Measurements from ENCODE around the gene MAML2. TPM values are rescaled to one million over a fixed set of nuclear protein-coding genes. Genes with fewer than 3 reads are reported as not detected.

Gene MAML2
- total and polyA plus RNA-seq, 10 donors = 2.7 to 43.4 (median 27.2) TPM

DNA sequence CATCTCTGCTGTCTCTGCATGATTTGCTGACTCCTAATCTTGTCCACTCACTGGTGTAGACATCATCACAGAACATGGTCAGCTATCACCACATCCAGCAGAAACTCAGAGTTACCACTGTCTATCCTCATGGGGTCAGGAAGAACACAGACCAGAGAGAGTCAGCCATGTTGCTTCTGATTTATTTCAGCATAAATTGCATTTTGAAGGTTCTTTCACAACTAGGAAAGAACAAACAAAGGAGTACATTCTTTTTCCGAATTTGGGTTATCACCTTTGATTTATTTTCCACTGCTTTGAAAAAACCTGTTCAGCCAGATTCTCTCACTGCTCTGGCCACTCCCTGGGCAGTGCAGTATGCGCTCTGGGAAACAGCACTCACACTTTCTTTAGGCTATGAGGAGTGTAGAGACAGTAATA is 247.1 kb downstream of the MAML2 start:
- H3K27ac ChIP-seq = no peak overlapping the region
- 73 to 86% (median 82%) methylated on average over 2 of the region's 2 CpGs for WGBS, 5 donors

DNA sequence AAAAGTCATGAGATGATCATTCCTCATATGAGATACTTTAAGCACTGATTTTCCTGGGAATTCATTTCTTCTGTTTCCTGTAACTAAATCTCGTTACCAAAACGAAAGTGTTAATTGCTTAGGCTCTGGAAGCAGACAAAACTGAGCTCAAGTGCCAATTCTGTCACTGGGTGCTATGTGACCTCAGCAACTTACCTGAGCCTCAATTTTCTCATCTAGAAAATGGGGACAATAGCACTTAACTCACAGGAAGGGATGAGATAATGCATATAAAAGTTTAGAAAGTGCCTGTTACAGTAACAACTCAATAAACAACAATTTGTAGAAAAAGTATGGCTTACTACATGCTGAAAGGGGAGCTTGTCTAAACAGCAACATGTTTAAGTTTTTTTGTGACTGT is 248.8 kb downstream of the MAML2 start:
- H3K9me3 ChIP-seq = no peaks in the 10 kb centered on the region
- no peak for TF ChIP-seq POLR2AphosphoS5 (IDR thresholded peaks at IDR 0.05)
- TF ChIP-seq POLR2A (IDR thresholded peaks at IDR 0.05) = no peak
- TF ChIP-seq, protein P1, sequence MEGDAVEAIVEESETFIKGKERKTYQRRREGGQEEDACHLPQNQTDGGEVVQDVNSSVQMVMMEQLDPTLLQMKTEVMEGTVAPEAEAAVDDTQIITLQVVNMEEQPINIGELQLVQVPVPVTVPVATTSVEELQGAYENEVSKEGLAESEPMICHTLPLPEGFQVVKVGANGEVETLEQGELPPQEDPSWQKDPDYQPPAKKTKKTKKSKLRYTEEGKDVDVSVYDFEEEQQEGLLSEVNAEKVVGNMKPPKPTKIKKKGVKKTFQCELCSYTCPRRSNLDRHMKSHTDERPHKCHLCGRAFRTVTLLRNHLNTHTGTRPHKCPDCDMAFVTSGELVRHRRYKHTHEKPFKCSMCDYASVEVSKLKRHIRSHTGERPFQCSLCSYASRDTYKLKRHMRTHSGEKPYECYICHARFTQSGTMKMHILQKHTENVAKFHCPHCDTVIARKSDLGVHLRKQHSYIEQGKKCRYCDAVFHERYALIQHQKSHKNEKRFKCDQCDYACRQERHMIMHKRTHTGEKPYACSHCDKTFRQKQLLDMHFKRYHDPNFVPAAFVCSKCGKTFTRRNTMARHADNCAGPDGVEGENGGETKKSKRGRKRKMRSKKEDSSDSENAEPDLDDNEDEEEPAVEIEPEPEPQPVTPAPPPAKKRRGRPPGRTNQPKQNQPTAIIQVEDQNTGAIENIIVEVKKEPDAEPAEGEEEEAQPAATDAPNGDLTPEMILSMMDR (IDR thresholded peaks at IDR 0.05 in 8 of 11, conservative IDR thresholded peaks at IDR 0.05 in 3 of 11) = no peak
- peak overlapping the region in 3 of 8 donors; percentile 4 to 39 (median 11) for H3K27ac ChIP-seq
- no peak overlapping the region for H3K4me3 ChIP-seq
- 60 to 76% (median 69%) methylated on average over 2 of the region's 2 CpGs for WGBS, 5 donors
- H3K27me3 ChIP-seq (replicated peaks in 1 of 7) = no peaks in the 10 kb centered on the region
- peaks cover 0 to 70% (median 19%) of the 10 kb centered on the region in 6 donors for H3K4me1 ChIP-seq
- DNase-seq = no peak
- peaks cover 0 to 40% (median 11%) of the 10 kb centered on the region in 6 donors for H3K36me3 ChIP-seq
- intact Hi-C loops (cut with DNase I; ENCODE audit: low total_unique reads) = no loop called here

More for the DNA sequence above, 247.1 kb downstream of the MAML2 start:
- Histone ChIP-seq H3K9me3 (no peaks in the 10 kb centered on the region), H3K4me3 (no peak overlapping the region), H3K27me3 (replicated peaks in 1 of 7) (no peaks in the 10 kb centered on the region), H3K36me3 (peaks cover 0 to 25% (median 11%) of the 10 kb centered on the region in 6 donors), H3K4me1 (peaks cover 0 to 59% (median 19%) of the 10 kb centered on the region in 6 donors)
- intact Hi-C loops (cut with DNase I; ENCODE audit: low total_unique reads) = no loop called here
- TF ChIP-seq, protein P1 (IDR thresholded peaks at IDR 0.05 in 8 of 11, conservative IDR thresholded peaks at IDR 0.05 in 3 of 11) = no peak
- DNase-seq = no peak

- Histone ChIP-seq H3K27me3 (replicated peaks in 1 of 7) (no peaks in the 10 kb centered on the region), H3K36me3 (peaks cover 0 to 43% (median 11%) of the 10 kb centered on the region in 6 donors), H3K27ac (peak overlapping the region in 1 of 8 donors; percentile 36), H3K4me3 (no peak overlapping the region), H3K9me3 (no peaks in the 10 kb centered on the region), H3K4me1 (peaks cover 0 to 59% (median 17%) of the 10 kb centered on the region in 6 donors)
- DNase-seq = no peak
- 95 to 100% (median 97%) methylated on average over 4 to 8 of the region's 8 CpGs for WGBS, 5 donors
- no peak for TF ChIP-seq POLR2A (IDR thresholded peaks at IDR 0.05)
- TF ChIP-seq, protein P1 (IDR thresholded peaks at IDR 0.05 in 8 of 11, conservative IDR thresholded peaks at IDR 0.05 in 3 of 11) = no peak
- TF ChIP-seq POLR2AphosphoS5 (IDR thresholded peaks at IDR 0.05) = no peak
- intact Hi-C loops (cut with DNase I; ENCODE audit: low total_unique reads) = no loop called here
Observed at GRCh38 chr11:96092511-96092910, 250.5 kb downstream of the MAML2 start.

DNA sequence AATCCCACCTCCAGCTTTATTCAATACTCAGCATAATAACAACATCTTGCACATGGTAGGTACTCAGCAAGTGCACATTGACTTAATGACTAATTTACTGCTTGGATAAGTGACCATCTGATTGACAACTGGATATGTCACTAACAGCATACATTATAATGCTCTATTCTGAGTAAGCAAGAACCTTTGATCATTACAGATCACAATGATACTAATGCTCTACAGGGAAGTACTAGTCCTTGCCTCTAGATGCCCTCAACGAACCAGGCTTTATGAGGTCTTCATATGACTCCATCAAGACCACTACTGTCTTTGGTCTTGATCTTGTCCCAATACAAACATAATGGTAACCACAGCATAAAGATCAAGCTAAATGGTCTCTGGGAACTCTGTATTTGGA is 251.5 kb downstream of the MAML2 start:
- no peak for TF ChIP-seq POLR2A (IDR thresholded peaks at IDR 0.05)
- TF ChIP-seq, protein P1 (IDR thresholded peaks at IDR 0.05 in 8 of 11, conservative IDR thresholded peaks at IDR 0.05 in 3 of 11) = peak in 5 of 11 experiments; percentile 15 to 32 (median 30)
- DNase-seq = no peak
- Histone ChIP-seq H3K27ac (peak overlapping the region in 1 of 8 donors; percentile 3), H3K4me1 (peaks cover 0 to 60% (median 21%) of the 10 kb centered on the region in 6 donors), H3K27me3 (replicated peaks in 1 of 7) (no peaks in the 10 kb centered on the region), H3K36me3 (peaks cover 0 to 43% (median 11%) of the 10 kb centered on the region in 6 donors), H3K9me3 (no peaks in the 10 kb centered on the region), H3K4me3 (no peak overlapping the region)
- intact Hi-C loops (cut with DNase I; ENCODE audit: low total_unique reads) = no loop called here
- 61 to 92% (median 71%) methylated on average over 1 of the region's 1 CpG for WGBS, 5 donors

Data from spleen (tissue), 11 donors.